Cardiac fibroblast (primary cell): ENCODE data around the gene COL1A1.

Experiments used
- DNase-seq, 2 donors: peaks; one replicate each; pipeline versions ENCODE4 v3.0.0 to v3.0.0-alpha.2; 2010; ENCODE audit warnings: low read depth in 2 of 2
- H3K4me3 ChIP-seq, 2 donors: replicated peaks in 1 of 2; 1 replicate in 1 of 2; 2 replicates in 1 of 2; pipeline ENCODE4 v1.5.1; 2011; ENCODE audit warnings: low read depth in 2 of 2, low read length in 2 of 2, mild to moderate bottlenecking in 2 of 2, moderate library complexity in 1 of 2
- TF ChIP-seq, protein P1 (sequence below): IDR thresholded peaks from one replicate; pipeline ENCODE4 v1.5.1; 2011; ENCODE audit warnings: low read depth, mild to moderate bottlenecking, low read length, inconsistent platforms

COL1A1 gene

DNA sequence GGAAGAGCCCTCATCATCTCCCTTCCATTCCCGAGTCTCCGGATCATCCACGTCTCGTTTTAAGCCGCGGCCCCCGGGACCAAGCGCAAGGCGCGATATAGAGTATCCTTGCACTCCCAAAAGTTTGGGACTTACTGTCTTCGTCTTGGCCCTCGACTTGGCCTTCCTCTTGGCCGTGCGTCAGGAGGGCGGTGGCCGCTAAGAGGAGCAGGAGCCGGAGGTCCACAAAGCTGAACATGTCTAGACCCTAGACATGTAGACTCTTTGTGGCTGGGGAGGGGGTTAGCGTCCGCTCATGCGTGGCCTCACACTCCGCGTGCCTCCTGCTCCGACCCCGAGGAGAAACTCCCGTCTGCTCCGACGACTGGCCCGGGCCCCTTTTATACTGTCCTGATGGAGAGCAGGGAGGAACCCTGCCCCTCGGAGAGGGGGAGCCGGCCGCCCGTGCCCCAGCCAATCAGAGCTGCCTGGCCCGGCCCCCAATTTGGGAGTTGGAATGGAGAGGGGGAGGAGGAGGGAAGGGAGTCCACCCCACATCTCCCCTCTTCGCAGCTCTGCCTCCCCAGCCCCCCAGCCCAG lies at the start of gene COL1A1:
Gene COL1A1 (minus strand): TSS at position 356 of the 579 bp plus-strand sequence. CDS start 118 bp downstream, at position 238.
- TF ChIP-seq, protein P1, sequence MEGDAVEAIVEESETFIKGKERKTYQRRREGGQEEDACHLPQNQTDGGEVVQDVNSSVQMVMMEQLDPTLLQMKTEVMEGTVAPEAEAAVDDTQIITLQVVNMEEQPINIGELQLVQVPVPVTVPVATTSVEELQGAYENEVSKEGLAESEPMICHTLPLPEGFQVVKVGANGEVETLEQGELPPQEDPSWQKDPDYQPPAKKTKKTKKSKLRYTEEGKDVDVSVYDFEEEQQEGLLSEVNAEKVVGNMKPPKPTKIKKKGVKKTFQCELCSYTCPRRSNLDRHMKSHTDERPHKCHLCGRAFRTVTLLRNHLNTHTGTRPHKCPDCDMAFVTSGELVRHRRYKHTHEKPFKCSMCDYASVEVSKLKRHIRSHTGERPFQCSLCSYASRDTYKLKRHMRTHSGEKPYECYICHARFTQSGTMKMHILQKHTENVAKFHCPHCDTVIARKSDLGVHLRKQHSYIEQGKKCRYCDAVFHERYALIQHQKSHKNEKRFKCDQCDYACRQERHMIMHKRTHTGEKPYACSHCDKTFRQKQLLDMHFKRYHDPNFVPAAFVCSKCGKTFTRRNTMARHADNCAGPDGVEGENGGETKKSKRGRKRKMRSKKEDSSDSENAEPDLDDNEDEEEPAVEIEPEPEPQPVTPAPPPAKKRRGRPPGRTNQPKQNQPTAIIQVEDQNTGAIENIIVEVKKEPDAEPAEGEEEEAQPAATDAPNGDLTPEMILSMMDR: no peak
- H3K4me3 ChIP-seq: peak within 1 kb of the TSS; percentile 92 to 96
- peak; percentile 91 to 94 for DNase-seq

DNA sequence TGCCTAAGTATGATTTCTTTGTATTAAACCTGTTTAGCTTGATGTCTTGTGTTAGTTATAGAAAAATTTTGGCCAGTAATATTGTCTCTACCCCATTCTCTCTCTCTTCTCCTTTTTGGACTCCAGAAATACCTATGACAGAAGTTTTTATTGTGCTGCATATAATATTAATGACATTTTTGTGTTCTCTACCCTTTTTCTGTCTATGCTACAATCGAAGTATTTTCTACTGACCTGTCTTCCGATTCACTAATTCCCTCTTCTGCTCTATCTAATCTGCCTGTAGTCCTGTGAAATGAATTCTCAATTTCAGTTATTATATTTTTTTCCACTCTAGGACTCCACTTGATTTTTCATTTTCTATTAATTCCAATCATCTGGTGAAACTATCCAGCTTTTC lies 46.8 kb upstream of the COL1A1 start:
- DNase-seq: no peak
- TF ChIP-seq, protein P1: no peak
- H3K4me3 ChIP-seq: no peak overlapping the region

DNA sequence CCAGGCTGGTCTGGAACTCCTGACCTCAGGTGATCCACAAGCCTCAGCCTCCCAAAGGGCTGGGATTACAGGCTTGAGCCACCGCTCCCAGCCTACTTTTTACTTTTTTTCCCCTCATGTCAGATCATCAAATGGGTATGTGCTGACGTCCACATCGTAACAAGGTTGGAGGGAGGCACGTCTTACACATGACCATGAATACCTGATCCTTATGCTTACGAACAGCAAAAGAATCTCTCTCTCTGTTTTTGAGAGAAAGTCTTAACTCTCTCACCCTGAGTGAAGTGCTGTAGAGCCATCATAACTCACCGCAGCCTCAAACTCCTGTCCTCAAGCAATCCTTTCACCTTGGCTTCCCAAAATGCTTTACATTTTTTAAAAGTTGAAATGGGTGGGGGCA lies 43.3 kb upstream of the COL1A1 start:
- TF ChIP-seq, protein P1: no peak
- no peak for DNase-seq
- no peak overlapping the region for H3K4me3 ChIP-seq

DNA sequence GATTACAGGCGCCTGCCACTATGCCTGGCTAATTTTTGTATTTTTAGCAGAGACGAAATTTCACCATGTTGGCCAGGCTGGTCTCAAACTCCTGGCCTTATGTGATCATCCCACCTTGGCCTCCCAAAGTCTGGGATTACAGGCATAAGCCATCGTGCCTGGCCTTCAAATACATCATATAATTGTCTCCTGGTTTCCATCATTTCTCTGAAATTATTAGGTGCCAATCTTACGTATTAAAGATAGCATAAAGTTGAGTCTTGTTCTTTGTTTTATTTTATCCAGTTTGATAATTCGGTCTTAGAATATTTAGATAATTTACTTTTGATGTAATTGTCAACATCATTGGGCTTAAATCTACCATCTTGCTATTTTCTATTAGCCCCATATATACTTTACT lies 40.0 kb upstream of the COL1A1 start:
- TF ChIP-seq, protein P1: no peak
- no peak overlapping the region for H3K4me3 ChIP-seq
- DNase-seq: no peak

DNA sequence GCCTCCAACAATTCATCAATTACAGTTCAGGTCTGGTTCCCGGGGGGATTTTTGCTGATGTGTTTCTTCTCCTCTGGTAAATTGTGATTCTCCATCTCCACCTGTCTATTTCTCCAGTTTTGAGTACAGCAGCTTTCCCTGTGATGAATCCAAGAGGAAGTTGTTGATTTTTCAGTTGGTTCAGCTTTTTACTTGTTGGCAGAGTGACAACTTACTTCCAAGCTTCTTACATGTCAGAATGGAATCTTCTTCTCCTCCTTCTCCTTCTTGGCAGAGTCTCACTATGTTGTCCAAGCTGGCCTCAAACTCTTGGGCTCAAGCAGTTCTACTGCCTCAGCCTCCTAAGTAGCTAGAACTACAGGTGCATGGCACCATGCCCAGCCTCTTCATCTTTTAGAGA lies 39.4 kb upstream of the COL1A1 start:
- H3K4me3 ChIP-seq: no peak overlapping the region
- TF ChIP-seq, protein P1: no peak
- peak; percentile 49 to 69 for DNase-seq

DNA sequence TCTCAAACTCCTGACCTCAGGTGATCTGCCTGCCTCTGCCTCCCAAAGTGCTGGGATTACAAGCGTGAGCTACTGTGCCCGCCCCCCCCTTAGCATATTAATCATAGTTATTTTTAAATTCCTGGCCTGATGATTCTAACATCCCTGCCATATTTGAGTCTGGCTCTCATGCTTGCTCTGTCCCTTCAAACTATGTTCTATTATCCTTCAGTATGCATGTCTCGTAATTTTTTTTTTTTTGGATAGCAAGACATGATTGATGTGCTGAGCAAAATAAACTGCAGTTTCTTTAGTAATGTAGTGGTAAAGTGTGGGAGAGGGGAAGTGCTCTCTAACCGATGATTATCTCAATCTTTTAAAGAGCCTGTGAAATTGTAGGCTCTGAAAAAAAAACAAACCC lies 38.5 kb upstream of the COL1A1 start:
- DNase-seq: peak in 1 of 2 donors; percentile 60
- TF ChIP-seq, protein P1: no peak
- H3K4me3 ChIP-seq: no peak overlapping the region
